DND-41 (cell line): ENCODE results near the gene KRTAP13-4.

Source experiments
- ATAC-seq: fragments of 200-7000 bp; cut with Tn5 transposase; 3 replicates; pipeline ENCODE4 v1.9.1; 2021; ENCODE audit warnings: low read depth; ENCODE audit not compliant: insufficient read depth
- DNase-seq: peaks from one replicate; pipeline ENCODE4 v3.0.0-alpha.2; 2020
- H2AFZ ChIP-seq: 2 replicates; pipeline ENCODE4 v1.6.0; 2012; ENCODE audit warnings: low read depth, low read length
- H3K27ac ChIP-seq: 2 replicates; pipeline ENCODE4 v1.5.1; 2012; ENCODE audit warnings: low read length, inconsistent platforms
- H3K27me3 ChIP-seq: fragments of 200-600 bp; sonication (generic); 2 replicates; pipeline ENCODE4 v1.6.0; 2012; ENCODE audit warnings: low read length, mild to moderate bottlenecking, inconsistent platforms; ENCODE audit not compliant: insufficient read depth, poor library complexity
- H3K36me3 ChIP-seq: 2 replicates; pipeline ENCODE4 v1.5.1; 2012; ENCODE audit warnings: low read length, inconsistent platforms; ENCODE audit not compliant: insufficient read depth
- H3K4me1 ChIP-seq: 2 replicates; pipeline ENCODE4 v1.5.1; 2012; ENCODE audit warnings: mild to moderate bottlenecking, low read length; ENCODE audit not compliant: insufficient read depth
- H3K4me2 ChIP-seq: 2 replicates; pipeline ENCODE4 v1.6.0; 2012; ENCODE audit warnings: mild to moderate bottlenecking, moderate library complexity, low read length, inconsistent platforms; ENCODE audit not compliant: insufficient read depth
- H3K4me3 ChIP-seq, 2 experiments: fragments of 200-600 bp in 1 of 2; shearing (Covaris generic) in 1 of 2; 2 replicates each; pipeline ENCODE4 v1.5.1; 2012 to 2016; ENCODE audit warnings: inconsistent platforms in 2 of 2, low read length in 2 of 2, mild to moderate bottlenecking in 2 of 2, low read depth in 1 of 2, moderate library complexity in 1 of 2
- H3K79me2 ChIP-seq: 2 replicates; pipeline ENCODE4 v1.6.0; 2012; ENCODE audit warnings: low read length, inconsistent platforms; ENCODE audit not compliant: insufficient read depth
- H3K9ac ChIP-seq: 2 replicates; pipeline ENCODE4 v1.6.0; 2012; ENCODE audit warnings: low read depth, mild to moderate bottlenecking, inconsistent platforms, low read length, moderate library complexity
- H3K9me3 ChIP-seq: 2 replicates; pipeline ENCODE4 v1.5.1; 2012; ENCODE audit warnings: low read length, moderate library complexity, mild to moderate bottlenecking, inconsistent platforms; ENCODE audit not compliant: insufficient read depth, severe bottlenecking
- H4K20me1 ChIP-seq: 2 replicates; pipeline ENCODE4 v1.6.0; 2012; ENCODE audit warnings: low read length; ENCODE audit not compliant: insufficient read depth
- CTCF ChIP-seq: IDR thresholded peaks from 2 replicates; pipeline ENCODE4 v1.5.1; 2012; ENCODE audit warnings: borderline replicate concordance, low read length, moderate library complexity, mild to moderate bottlenecking; ENCODE audit not compliant: poor library complexity, severe bottlenecking; ENCODE audit errors: extremely low read depth
- EZH2 ChIP-seq: IDR thresholded peaks from 3 replicates; pipeline ENCODE4 v1.6.1; 2012; ENCODE audit warnings: borderline replicate concordance, low read depth, mild to moderate bottlenecking, moderate library complexity, low read length, inconsistent platforms; ENCODE audit not compliant: severe bottlenecking

Gene KRTAP13-4

GRCh38 chr21:30426731-30427130, 3.3 kb upstream of the KRTAP13-4 start:
- Histone ChIP-seq H3K27me3 (no peaks in the 10 kb centered on the region), H4K20me1 (no peaks in the 10 kb centered on the region), H3K4me1 (no peaks in the 10 kb centered on the region), H3K9ac (no peak overlapping the region), H3K4me3 (no peak overlapping the region), H3K27ac (no peak overlapping the region), H3K9me3 (no peaks in the 10 kb centered on the region), H3K36me3 (no peaks in the 10 kb centered on the region), H2AFZ (no peak overlapping the region), H3K79me2 (no peaks in the 10 kb centered on the region), H3K4me2 (no peak overlapping the region)
- TF ChIP-seq EZH2 (no peak), CTCF (no peak)
- ATAC-seq, result no peak
- DNase-seq, result no peak

GRCh38 chr21:30434033-30434631, 4.1 kb downstream of the KRTAP13-4 start:
- Histone ChIP-seq H3K9me3 (no peaks in the 10 kb centered on the region), H3K27ac (no peak overlapping the region), H3K4me2 (no peak overlapping the region), H3K4me1 (no peaks in the 10 kb centered on the region), H2AFZ (no peak overlapping the region), H3K4me3 (no peak overlapping the region), H3K79me2 (no peaks in the 10 kb centered on the region), H3K9ac (no peak overlapping the region), H4K20me1 (no peaks in the 10 kb centered on the region), H3K36me3 (no peaks in the 10 kb centered on the region), H3K27me3 (no peaks in the 10 kb centered on the region)
- DNase-seq (peak; percentile 35), ATAC-seq (peak; percentile 81)
- no peak for TF ChIP-seq EZH2
- TF ChIP-seq CTCF, result peak; percentile 80

GRCh38 chr21:30437010-30437565, 7.1 kb downstream of the KRTAP13-4 start:
- H3K27me3 ChIP-seq, result no peaks in the 10 kb centered on the region
- DNase-seq, result no peak
- TF ChIP-seq EZH2, result no peak
- TF ChIP-seq CTCF, result no peak
- no peak overlapping the region for H3K4me3 ChIP-seq
- no peaks in the 10 kb centered on the region for H3K79me2 ChIP-seq
- no peak overlapping the region for H3K27ac ChIP-seq
- H2AFZ ChIP-seq, result no peak overlapping the region
- H3K4me2 ChIP-seq, result no peak overlapping the region
- H3K9me3 ChIP-seq, result no peaks in the 10 kb centered on the region
- no peaks in the 10 kb centered on the region for H3K36me3 ChIP-seq
- no peaks in the 10 kb centered on the region for H3K4me1 ChIP-seq
- H4K20me1 ChIP-seq, result no peaks in the 10 kb centered on the region
- no peak overlapping the region for H3K9ac ChIP-seq
- ATAC-seq, result no peak
